ENCODE data around the gene SLC15A2. TPM values are rescaled to one million over a fixed set of nuclear protein-coding genes. Genes with fewer than 3 reads are reported as not detected.

The SLC15A2 gene
- total RNA-seq, 2 experiments from 2014 or later, result 1.1 to 1.4 TPM

Other genes with a start within 250 kb of the SLC15A2 start
- gene HCLS1, start 233.5 kb upstream of the SLC15A2 start, total RNA-seq, result 100 to 1,000 TPM; 249 to 251 TPM
- gene GOLGB1, start 144.7 kb upstream of the SLC15A2 start, total RNA-seq, result 10 to 100 TPM; 22.7 to 26.0 TPM
- 10 to 100 TPM; 36.8 to 37.3 TPM for gene IQCB1, start 59.3 kb upstream of the SLC15A2 start, total RNA-seq
- gene EAF2, start 59.2 kb upstream of the SLC15A2 start, total RNA-seq, result 10 to 100 TPM; 14.4 to 14.8 TPM
- gene ILDR1, start 127.8 kb downstream of the SLC15A2 start, total RNA-seq, result under 1 TPM; 0.26 to 0.41 TPM
- 1 to 10 TPM; 1.4 to 1.7 TPM for gene CD86, start 161.0 kb downstream of the SLC15A2 start, total RNA-seq

All from activated CD4-positive, alpha-beta memory T cell treated with anti-CD3 and anti-CD28 coated beads for 36 hours (primary cell).